Liver (tissue), 3 donors: Measurements from ENCODE around the gene PITPNM1.

Source experiments
- ATF3 ChIP-seq: IDR thresholded peaks from 2 replicates; pipeline ENCODE4 v1.6.1; 2016; ENCODE audit warnings: antibody characterized with exemption
- EGR1 ChIP-seq, 2 donors: IDR thresholded peaks; 2 replicates each; pipeline ENCODE4 v1.6.1; 2016 to 2018; ENCODE audit warnings: antibody characterized with exemption in 2 of 2, low read depth in 2 of 2
- FOXA1 ChIP-seq: IDR thresholded peaks from 2 replicates; pipeline ENCODE4 v1.6.1; 2016; ENCODE audit warnings: antibody characterized with exemption
- HNF4A ChIP-seq, 2 donors: conservative IDR thresholded peaks; 2 replicates each; pipeline ENCODE4 v1.6.1; 2016; ENCODE audit warnings: antibody characterized with exemption in 2 of 2, mild to moderate bottlenecking in 2 of 2
- JUND ChIP-seq, 2 donors: IDR thresholded peaks; 2 replicates each; pipeline ENCODE4 v1.6.1; 2016; ENCODE audit warnings: antibody characterized with exemption in 2 of 2
- NR2F2 ChIP-seq: IDR thresholded peaks from 2 replicates; pipeline ENCODE4 v1.6.1; 2016; ENCODE audit warnings: antibody characterized with exemption
- RAD21 ChIP-seq, 2 donors: IDR thresholded peaks; 2 replicates each; pipeline ENCODE4 v1.6.1; 2016; ENCODE audit warnings: antibody characterized with exemption in 2 of 2, mild to moderate bottlenecking in 2 of 2
- RXRA ChIP-seq, 2 donors: IDR thresholded peaks; 2 replicates each; pipeline ENCODE4 v1.6.1; 2017 to 2018; ENCODE audit warnings: antibody characterized with exemption in 2 of 2, mild to moderate bottlenecking in 1 of 2
- SP1 ChIP-seq: IDR thresholded peaks from 2 replicates; pipeline ENCODE4 v1.6.1; 2018; ENCODE audit warnings: antibody characterized with exemption, mild to moderate bottlenecking
- TAF1 ChIP-seq: conservative IDR thresholded peaks from 2 replicates; pipeline ENCODE4 v1.6.1; 2016; ENCODE audit warnings: antibody characterized with exemption, mild to moderate bottlenecking
- YY1 ChIP-seq: IDR thresholded peaks from 2 replicates; pipeline ENCODE4 v1.6.1; 2016; ENCODE audit warnings: antibody characterized with exemption, mild to moderate bottlenecking
- TF ChIP-seq, protein P1 (sequence below): IDR thresholded peaks from 2 replicates; pipeline ENCODE4 v1.6.1; 2016; ENCODE audit warnings: antibody characterized with exemption, mild to moderate bottlenecking
- TF ChIP-seq, protein P2 (sequence below): fragments of 150-350 bp; IDR thresholded peaks from 2 replicates; pipeline ENCODE4 v1.5.1; 2017; ENCODE audit warnings: improper control_type of control experiment, low read depth, low read length; ENCODE audit not compliant: missing input control
- donor health status: healthy.
- donor health status: healthy.

GRCh38 chr11:67468056-67468455, 37.1 kb downstream of the PITPNM1 start:
- TF ChIP-seq, protein P1, sequence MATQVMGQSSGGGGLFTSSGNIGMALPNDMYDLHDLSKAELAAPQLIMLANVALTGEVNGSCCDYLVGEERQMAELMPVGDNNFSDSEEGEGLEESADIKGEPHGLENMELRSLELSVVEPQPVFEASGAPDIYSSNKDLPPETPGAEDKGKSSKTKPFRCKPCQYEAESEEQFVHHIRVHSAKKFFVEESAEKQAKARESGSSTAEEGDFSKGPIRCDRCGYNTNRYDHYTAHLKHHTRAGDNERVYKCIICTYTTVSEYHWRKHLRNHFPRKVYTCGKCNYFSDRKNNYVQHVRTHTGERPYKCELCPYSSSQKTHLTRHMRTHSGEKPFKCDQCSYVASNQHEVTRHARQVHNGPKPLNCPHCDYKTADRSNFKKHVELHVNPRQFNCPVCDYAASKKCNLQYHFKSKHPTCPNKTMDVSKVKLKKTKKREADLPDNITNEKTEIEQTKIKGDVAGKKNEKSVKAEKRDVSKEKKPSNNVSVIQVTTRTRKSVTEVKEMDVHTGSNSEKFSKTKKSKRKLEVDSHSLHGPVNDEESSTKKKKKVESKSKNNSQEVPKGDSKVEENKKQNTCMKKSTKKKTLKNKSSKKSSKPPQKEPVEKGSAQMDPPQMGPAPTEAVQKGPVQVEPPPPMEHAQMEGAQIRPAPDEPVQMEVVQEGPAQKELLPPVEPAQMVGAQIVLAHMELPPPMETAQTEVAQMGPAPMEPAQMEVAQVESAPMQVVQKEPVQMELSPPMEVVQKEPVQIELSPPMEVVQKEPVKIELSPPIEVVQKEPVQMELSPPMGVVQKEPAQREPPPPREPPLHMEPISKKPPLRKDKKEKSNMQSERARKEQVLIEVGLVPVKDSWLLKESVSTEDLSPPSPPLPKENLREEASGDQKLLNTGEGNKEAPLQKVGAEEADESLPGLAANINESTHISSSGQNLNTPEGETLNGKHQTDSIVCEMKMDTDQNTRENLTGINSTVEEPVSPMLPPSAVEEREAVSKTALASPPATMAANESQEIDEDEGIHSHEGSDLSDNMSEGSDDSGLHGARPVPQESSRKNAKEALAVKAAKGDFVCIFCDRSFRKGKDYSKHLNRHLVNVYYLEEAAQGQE: no peak
- TF ChIP-seq EGR1 (IDR thresholded peaks at IDR 0.05; ENCODE audit: low read depth in 2 of 2) (no peak), TAF1 (no peak), RAD21 (IDR thresholded peaks at IDR 0.05) (peak in 1 of 2 donors; percentile 14), FOXA1 (no peak), JUND (IDR thresholded peaks at IDR 0.05) (no peak), HNF4A (conservative IDR thresholded peaks at IDR 0.05) (no peak), ATF3 (no peak), NR2F2 (no peak), YY1 (no peak), SP1 (no peak), RXRA (IDR thresholded peaks at IDR 0.05) (no peak)
- TF ChIP-seq, protein P2, sequence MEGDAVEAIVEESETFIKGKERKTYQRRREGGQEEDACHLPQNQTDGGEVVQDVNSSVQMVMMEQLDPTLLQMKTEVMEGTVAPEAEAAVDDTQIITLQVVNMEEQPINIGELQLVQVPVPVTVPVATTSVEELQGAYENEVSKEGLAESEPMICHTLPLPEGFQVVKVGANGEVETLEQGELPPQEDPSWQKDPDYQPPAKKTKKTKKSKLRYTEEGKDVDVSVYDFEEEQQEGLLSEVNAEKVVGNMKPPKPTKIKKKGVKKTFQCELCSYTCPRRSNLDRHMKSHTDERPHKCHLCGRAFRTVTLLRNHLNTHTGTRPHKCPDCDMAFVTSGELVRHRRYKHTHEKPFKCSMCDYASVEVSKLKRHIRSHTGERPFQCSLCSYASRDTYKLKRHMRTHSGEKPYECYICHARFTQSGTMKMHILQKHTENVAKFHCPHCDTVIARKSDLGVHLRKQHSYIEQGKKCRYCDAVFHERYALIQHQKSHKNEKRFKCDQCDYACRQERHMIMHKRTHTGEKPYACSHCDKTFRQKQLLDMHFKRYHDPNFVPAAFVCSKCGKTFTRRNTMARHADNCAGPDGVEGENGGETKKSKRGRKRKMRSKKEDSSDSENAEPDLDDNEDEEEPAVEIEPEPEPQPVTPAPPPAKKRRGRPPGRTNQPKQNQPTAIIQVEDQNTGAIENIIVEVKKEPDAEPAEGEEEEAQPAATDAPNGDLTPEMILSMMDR: no peak
